ENCODE measurements around the gene TPD52L2.
"Not testable (repeated sequence)": the region's sequence is repeated elsewhere in the genome, so short reads cannot be mapped to it uniquely, and the experiment has no call there.

Gene TPD52L2

DNA sequence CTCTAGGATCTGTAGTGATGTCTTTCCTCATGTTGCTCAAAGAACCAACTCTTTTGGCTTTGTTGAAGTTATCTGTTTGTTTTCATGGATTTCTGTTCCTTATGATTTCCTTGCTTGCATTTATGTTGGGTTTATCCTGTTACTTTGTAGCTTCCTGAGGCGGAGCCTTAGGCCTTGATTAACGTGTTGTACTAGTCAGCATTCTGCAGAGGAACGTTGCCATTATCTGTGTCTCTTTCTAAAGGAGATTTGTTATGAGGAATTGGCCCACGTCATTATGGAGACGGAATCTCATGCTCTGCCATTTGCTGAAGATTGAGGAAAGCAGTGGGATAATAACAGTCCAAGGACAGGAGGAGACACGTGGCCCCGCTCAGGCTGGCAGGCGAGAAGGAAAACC is 61.2 kb downstream of the TPD52L2 start:
- H3K4me3 ChIP-seq (ENCODE audit: control insufficient read depth, low read depth, low read length), result no peak overlapping the region
- no peak for DNase-seq (ENCODE audit: low read depth)
- TF ChIP-seq CTCF (conservative IDR thresholded peaks at IDR 0.05; ENCODE audit: control insufficient read depth, insufficient read depth, low read depth, low read length), result no peak

GRCh38 chr20:63929071-63929470 is 64.0 kb downstream of the TPD52L2 start:
- no peak for DNase-seq (ENCODE audit: low read depth)
- H3K4me3 ChIP-seq (ENCODE audit: control insufficient read depth, low read depth, low read length), result no peak overlapping the region
- TF ChIP-seq CTCF (conservative IDR thresholded peaks at IDR 0.05; ENCODE audit: control insufficient read depth, insufficient read depth, low read depth, low read length), result no peak

DNA sequence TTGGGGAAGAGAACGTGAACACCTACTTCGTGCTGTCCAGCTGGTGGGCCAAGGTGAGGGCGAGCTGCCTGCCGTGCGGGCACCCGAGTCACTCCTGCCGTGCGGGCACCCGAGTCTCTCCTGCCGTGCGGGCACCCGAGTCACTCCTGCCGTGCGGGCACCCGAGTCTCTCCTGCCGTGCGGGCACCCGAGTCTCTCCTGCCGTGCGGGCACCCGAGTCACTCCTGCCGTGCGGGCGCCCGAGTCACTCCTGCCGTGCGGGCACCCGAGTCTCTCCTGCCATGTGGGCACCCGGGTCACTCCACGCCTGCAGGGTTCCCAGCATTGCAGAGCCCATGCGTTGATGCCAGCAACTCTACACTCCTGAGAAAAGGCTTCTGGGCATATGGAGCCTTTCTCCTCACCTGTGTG is 64.4 kb downstream of the TPD52L2 start:
- not testable (repeated sequence) for H3K4me3 ChIP-seq (ENCODE audit: control insufficient read depth, low read depth, low read length); DNase-seq (ENCODE audit: low read depth)

DNA sequence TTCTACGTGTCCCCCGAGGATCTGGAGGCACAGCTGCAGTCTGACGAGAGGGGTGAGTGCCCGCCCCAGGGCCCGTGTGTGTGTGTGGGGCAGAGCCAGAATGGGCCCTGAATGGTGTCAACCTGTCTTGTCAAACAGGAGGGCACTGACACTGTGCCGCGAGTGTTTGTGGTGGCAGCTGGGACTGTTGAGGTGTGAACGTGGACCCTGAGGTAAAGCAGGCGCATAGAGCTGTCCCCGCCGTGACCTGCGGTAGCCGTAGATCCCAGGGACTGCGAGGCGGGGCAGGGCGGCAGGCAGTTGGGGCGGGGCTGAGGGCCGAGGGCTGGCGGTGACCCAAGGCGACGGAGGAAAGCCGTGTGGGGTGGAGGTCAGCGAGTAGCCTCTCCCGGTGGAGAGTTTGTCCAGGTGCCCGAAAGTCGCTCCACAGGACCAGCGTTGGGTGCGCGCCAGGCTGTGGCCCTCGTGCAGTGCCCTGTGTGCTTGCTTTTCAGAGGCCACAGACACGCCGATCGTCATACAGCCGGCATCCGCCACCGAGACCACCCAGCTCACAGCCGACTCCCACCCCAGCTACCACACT is 66.0 kb downstream of the TPD52L2 start:
- no peak for DNase-seq (ENCODE audit: low read depth)
- TF ChIP-seq CTCF (conservative IDR thresholded peaks at IDR 0.05; ENCODE audit: control insufficient read depth, insufficient read depth, low read depth, low read length), result no peak
- H3K4me3 ChIP-seq (ENCODE audit: control insufficient read depth, low read depth, low read length), result no peak overlapping the region

DNA sequence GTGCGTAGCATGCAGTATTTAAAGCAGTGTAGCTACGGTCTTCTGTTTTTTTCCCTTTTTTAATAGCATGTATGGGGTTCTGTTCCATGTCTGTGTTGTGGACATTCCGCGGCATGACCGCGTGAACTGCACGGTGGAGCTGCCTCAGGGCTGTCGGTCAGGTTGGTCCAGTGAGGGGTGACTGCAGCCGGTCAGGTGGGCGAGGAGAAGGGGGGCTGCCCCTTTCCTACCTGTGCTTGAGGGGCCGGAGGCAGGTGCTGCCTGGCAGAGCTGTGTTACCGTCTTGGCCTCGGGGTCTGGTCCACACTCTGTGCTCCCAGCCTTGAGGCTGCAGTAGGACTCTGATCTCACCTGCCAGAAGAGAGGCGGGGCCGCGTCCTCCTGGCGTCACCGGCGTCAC is 66.7 kb downstream of the TPD52L2 start:
- H3K4me3 ChIP-seq (ENCODE audit: control insufficient read depth, low read depth, low read length), result no peak overlapping the region
- no peak for DNase-seq (ENCODE audit: low read depth)
- no peak for TF ChIP-seq CTCF (conservative IDR thresholded peaks at IDR 0.05; ENCODE audit: control insufficient read depth, insufficient read depth, low read depth, low read length)

DNA sequence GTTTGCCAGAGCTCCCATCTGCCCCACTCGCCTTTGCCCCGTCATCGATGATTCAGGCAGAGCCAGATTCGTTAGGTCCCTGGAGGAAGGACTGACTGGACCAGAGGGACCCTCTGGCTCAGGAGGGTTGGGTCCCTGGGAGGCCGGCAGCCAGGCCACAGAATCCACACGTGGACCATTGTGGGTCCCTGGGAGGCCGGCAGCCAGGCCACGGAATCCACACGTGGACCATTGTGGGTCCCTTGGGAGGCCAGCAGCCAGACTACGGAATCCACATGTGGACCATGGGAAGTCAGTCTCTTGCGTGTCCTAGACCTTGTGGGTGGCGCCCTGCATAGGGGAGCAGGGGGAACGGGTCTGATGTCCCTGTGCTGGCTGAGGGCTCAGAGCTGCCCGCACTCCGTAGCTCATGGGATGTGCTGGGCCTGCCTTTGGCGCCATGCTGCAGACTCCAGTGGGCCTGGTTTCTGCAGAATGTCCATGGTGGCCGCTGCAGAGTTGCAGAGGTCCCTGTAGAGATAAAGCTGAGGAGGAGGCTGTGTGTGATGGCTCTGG is 67.6 kb downstream of the TPD52L2 start:
- H3K4me3 ChIP-seq (ENCODE audit: control insufficient read depth, low read depth, low read length), result no peak overlapping the region
- no peak for TF ChIP-seq CTCF (conservative IDR thresholded peaks at IDR 0.05; ENCODE audit: control insufficient read depth, insufficient read depth, low read depth, low read length)
- DNase-seq (ENCODE audit: low read depth), result no peak

GRCh38 chr20:63933646-63934045 is 68.6 kb downstream of the TPD52L2 start:
- DNase-seq (ENCODE audit: low read depth), result no peak
- no peak overlapping the region for H3K4me3 ChIP-seq (ENCODE audit: control insufficient read depth, low read depth, low read length)
- TF ChIP-seq CTCF (conservative IDR thresholded peaks at IDR 0.05; ENCODE audit: control insufficient read depth, insufficient read depth, low read depth, low read length), result no peak

Data from fibroblast of mammary gland (primary cell).